CD4-positive, alpha-beta T cell (primary cell): Measurements from ENCODE around the gene MPI. TPM values are rescaled to one million over a fixed set of nuclear protein-coding genes. Genes with fewer than 3 reads are reported as not detected.

ENCODE experiments used
- ATAC-seq: fragments of 200-7000 bp; cut with Tn5 transposase; one replicate; pipeline ENCODE4 v1.10.0; 2022; ENCODE audit warnings: mild to moderate bottlenecking; ENCODE audit not compliant: poor library complexity
- CTCF ChIA-PET: fragments of 350-600 bp; sonication (Branson Sonifier 250); formaldehyde crosslinking; loops from one replicate; lab custom pipeline; 2021; ENCODE audit warnings: antibody characterized with exemption, inconsistent platforms; lab: Charles Lee
- POLR2A ChIA-PET: fragments of 350-600 bp; sonication (Branson Sonifier 250); formaldehyde crosslinking; loops from one replicate; lab custom pipeline; 2021; ENCODE audit warnings: antibody characterized with exemption, inconsistent platforms; lab: Charles Lee
- DNase-seq, 14 experiments: peaks; one replicate each; pipeline ENCODE4 v3.0.0-alpha.2; 2013 to 2020; ENCODE audit warnings: mixed read lengths in 2 of 14
- H3K27ac ChIP-seq, 2 donors: one replicate each; pipeline versions ENCODE4 v1.5.1 to v1.7.0; 2013; ENCODE audit warnings: low read length in 2 of 2, low read depth in 1 of 2, mild to moderate bottlenecking in 1 of 2
- H3K27me3 ChIP-seq, 2 experiments: 1 replicate in 1 of 2; 2 replicates in 1 of 2; pipeline versions ENCODE4 v1.6.1 to v1.7.0; 2013; ENCODE audit warnings: low read length in 2 of 2, control low read depth in 1 of 2, mild to moderate bottlenecking in 1 of 2, moderate library complexity in 1 of 2; ENCODE audit not compliant: insufficient read depth in 2 of 2, control insufficient read depth in 1 of 2
- H3K36me3 ChIP-seq: one replicate; pipeline ENCODE4 v1.6.1; 2013; ENCODE audit warnings: low read length, control low read depth; ENCODE audit not compliant: insufficient read depth
- H3K4me1 ChIP-seq: one replicate; pipeline ENCODE4 v1.6.1; 2013; ENCODE audit warnings: low read length, control low read depth; ENCODE audit not compliant: insufficient read depth
- H3K4me3 ChIP-seq: one replicate; pipeline ENCODE4 v1.5.1; 2013; ENCODE audit warnings: mild to moderate bottlenecking, low read length, moderate library complexity
- H3K9me3 ChIP-seq, 2 experiments: 1 replicate in 1 of 2; 2 replicates in 1 of 2; pipeline versions ENCODE4 v1.6.1 to v1.7.0; 2013; ENCODE audit warnings: low read length in 2 of 2, mild to moderate bottlenecking in 2 of 2, control low read depth in 1 of 2, moderate library complexity in 1 of 2; ENCODE audit not compliant: control insufficient read depth in 1 of 2, insufficient read depth in 1 of 2
- H3K27ac Mint-ChIP-seq: one replicate; pipeline ENCODE4 v1.8.0; 2020; ENCODE audit warnings: mixed read lengths
- H3K27me3 Mint-ChIP-seq: one replicate; pipeline ENCODE4 v1.8.0; 2021; ENCODE audit warnings: mixed read lengths
- H3K36me3 Mint-ChIP-seq: one replicate; pipeline ENCODE4 v1.8.0; 2021; ENCODE audit warnings: low read depth, mixed read lengths
- H3K4me1 Mint-ChIP-seq: one replicate; pipeline ENCODE4 v1.8.0; 2021; ENCODE audit warnings: low read depth, mixed read lengths
- H3K4me3 Mint-ChIP-seq: one replicate; pipeline ENCODE4 v1.8.0; 2020; ENCODE audit warnings: mild to moderate bottlenecking, mixed read lengths
- H3K9me3 Mint-ChIP-seq: one replicate; pipeline ENCODE4 v1.8.0; 2020; ENCODE audit warnings: mixed read lengths
- intact Hi-C, 2 experiments: fragments of 100-400 bp; cut with DNase I in 1 of 2; cut with micrococcal nuclease in 1 of 2; formaldehyde crosslinking; loops; one replicate each; pipeline versions ENCODE4 v1.15.1 to v1.9.0; 2023 to 2025; cut with DNase I, micrococcal nuclease
- total RNA-seq, 174 experiments: library from RNA in 2 of 174; stranded (reverse) in 2 of 174; gene quantifications; one replicate each; pipeline ENCODE4 v1.2.3 and lab custom pipeline; 2021 to 2026
- TF ChIP-seq, protein P1 (sequence below): fragments of 200-600 bp; IDR thresholded peaks from one replicate; pipeline ENCODE4 v1.8.0; 2022; ENCODE audit warnings: antibody characterized with exemption, mild to moderate bottlenecking

MPI gene
- total RNA-seq, 2 experiments from 2014 or later, result 28.9 to 30.3 TPM

DNA sequence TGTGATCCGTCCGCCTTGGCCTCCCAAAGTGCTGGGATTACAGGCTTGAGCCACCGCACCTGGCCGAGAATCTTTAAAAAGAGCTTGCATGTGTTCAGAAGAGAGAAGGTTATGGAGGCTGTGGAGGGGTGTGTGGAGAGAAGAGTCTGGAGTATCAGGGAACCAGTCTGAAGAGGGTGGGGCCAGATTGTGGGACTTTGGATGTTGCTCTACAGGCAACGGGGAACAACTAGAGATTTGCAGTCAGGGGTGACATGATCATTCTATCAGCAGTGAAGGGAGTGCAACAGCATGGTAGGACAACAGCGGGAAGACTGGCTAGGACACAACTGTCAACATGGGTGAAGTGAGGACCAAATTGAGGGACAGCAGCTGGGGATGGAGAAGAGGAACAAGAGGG lies 25.5 kb upstream of the MPI start:
- Mint-ChIP-seq H3K36me3 (peaks cover 41% of the 10 kb centered on the region), H3K4me3 (peak overlapping the region; percentile 1), H3K27ac (peak overlapping the region; percentile 62), H3K27me3 (no peaks in the 10 kb centered on the region), H3K4me1 (peaks cover 54% of the 10 kb centered on the region), H3K9me3 (no peaks in the 10 kb centered on the region)
- TF ChIP-seq, protein P1, sequence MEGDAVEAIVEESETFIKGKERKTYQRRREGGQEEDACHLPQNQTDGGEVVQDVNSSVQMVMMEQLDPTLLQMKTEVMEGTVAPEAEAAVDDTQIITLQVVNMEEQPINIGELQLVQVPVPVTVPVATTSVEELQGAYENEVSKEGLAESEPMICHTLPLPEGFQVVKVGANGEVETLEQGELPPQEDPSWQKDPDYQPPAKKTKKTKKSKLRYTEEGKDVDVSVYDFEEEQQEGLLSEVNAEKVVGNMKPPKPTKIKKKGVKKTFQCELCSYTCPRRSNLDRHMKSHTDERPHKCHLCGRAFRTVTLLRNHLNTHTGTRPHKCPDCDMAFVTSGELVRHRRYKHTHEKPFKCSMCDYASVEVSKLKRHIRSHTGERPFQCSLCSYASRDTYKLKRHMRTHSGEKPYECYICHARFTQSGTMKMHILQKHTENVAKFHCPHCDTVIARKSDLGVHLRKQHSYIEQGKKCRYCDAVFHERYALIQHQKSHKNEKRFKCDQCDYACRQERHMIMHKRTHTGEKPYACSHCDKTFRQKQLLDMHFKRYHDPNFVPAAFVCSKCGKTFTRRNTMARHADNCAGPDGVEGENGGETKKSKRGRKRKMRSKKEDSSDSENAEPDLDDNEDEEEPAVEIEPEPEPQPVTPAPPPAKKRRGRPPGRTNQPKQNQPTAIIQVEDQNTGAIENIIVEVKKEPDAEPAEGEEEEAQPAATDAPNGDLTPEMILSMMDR, result no peak
- ChIA-PET CTCF (interaction anchor here (0.6 to 1.1 kb wide), 2 partner anchors 37 to 42 kb away, joined by 3 read pairs; partner anchors contain the start of gene FAM219B), POLR2A (interaction anchor here (1.0 kb wide), 1 partner anchor 85 kb away, joined by 3 read pairs; no protein-coding TSS in a partner anchor)
- Histone ChIP-seq H3K4me1 (peaks cover 74% of the 10 kb centered on the region), H3K9me3 (no peaks in the 10 kb centered on the region), H3K27me3 (no peaks in the 10 kb centered on the region), H3K4me3 (no peak overlapping the region), H3K36me3 (peaks cover 18% of the 10 kb centered on the region), H3K27ac (peak overlapping the region in 1 of 2 donors; percentile 25)
- ATAC-seq (no peak), DNase-seq (no peak)
- intact Hi-C loops, result no loop called here

GRCh38 chr15:74865316-74865715 lies 24.5 kb upstream of the MPI start:
- no peak overlapping the region for H3K4me3 ChIP-seq
- no peaks in the 10 kb centered on the region for H3K9me3 ChIP-seq
- Mint-ChIP-seq H3K27me3 (no peaks in the 10 kb centered on the region), H3K9me3 (no peaks in the 10 kb centered on the region), H3K4me1 (peaks cover 63% of the 10 kb centered on the region), H3K36me3 (peaks cover 45% of the 10 kb centered on the region), H3K4me3 (peak overlapping the region; percentile 48), H3K27ac (peak overlapping the region; percentile 79)
- DNase-seq, result no peak
- ChIA-PET CTCF (interaction anchor here (0.7 kb wide), 1 partner anchor 41 kb away, joined by 3 read pairs; the partner anchor contains the start of gene FAM219B), POLR2A (no interaction called here)
- H3K27ac ChIP-seq, result no peak overlapping the region
- peaks cover 75% of the 10 kb centered on the region for H3K4me1 ChIP-seq
- TF ChIP-seq, protein P1, result no peak
- intact Hi-C loops, result no loop called here
- ATAC-seq, result no peak
- H3K36me3 ChIP-seq, result peaks cover 18% of the 10 kb centered on the region
- H3K27me3 ChIP-seq, result no peaks in the 10 kb centered on the region

DNA sequence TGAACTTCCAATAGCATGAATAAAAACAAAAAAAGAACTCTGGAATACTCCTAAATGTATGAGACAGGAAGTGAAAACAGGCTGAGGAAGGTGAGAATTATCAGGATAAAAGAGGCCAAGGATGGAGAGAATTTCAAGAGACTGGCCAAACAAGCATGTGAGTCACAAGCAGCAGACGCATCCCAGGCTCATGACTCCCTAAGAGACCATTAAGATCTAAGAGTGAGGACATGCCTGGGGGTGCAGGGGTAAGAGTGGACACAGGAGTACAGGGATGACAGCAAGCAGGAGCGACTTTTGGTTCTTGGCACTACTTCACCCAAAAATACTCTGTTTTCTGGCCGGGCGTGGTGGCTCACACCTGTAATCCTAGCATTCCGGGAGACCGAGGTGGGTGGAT lies 23.8 kb upstream of the MPI start:
- POLR2A ChIA-PET, result no interaction called here

More for the DNA sequence above, 23.8 kb upstream of the MPI start:
- Histone ChIP-seq H3K36me3 (peaks cover 18% of the 10 kb centered on the region), H3K9me3 (no peaks in the 10 kb centered on the region), H3K4me3 (no peak overlapping the region), H3K4me1 (peaks cover 77% of the 10 kb centered on the region), H3K27me3 (no peaks in the 10 kb centered on the region), H3K27ac (no peak overlapping the region)
- H3K4me3 Mint-ChIP-seq, result no peak overlapping the region
- H3K4me1 Mint-ChIP-seq, result peaks cover 71% of the 10 kb centered on the region
- ATAC-seq, result no peak
- intact Hi-C loops, result no loop called here
- DNase-seq, result no peak
- CTCF ChIA-PET, result no interaction called here
- TF ChIP-seq, protein P1, result no peak
- H3K9me3 Mint-ChIP-seq, result no peaks in the 10 kb centered on the region
- H3K27me3 Mint-ChIP-seq, result no peaks in the 10 kb centered on the region
- H3K27ac Mint-ChIP-seq, result peak overlapping the region; percentile 79
- H3K36me3 Mint-ChIP-seq, result peaks cover 45% of the 10 kb centered on the region
